HepG2 (cell line): ENCODE results near the gene NID2. TPM values are rescaled to one million over a fixed set of nuclear protein-coding genes. Genes with fewer than 3 reads are reported as not detected.
A peak's percentile ranks its signal among the peaks of the same experiment; 100 is the strongest.

Experiments used
- FOSL2 ChIP-seq: sonication (generic); formaldehyde crosslinking; IDR thresholded peaks from 2 replicates; pipeline ENCODE4 v1.4.0; 2020; ENCODE audit warnings: missing genetic modification reagents
- JUND ChIP-seq: sonication (generic); formaldehyde crosslinking; IDR thresholded peaks from 2 replicates; pipeline ENCODE4 v1.8.0; 2022; ENCODE audit warnings: mild to moderate bottlenecking, missing genetic modification reagents
- MBD4 ChIP-seq: IDR thresholded peaks from 2 replicates; pipeline ENCODE4 v1.6.1; 2012; ENCODE audit warnings: low read length, inconsistent platforms, borderline replicate concordance
- NCOR1 ChIP-seq: fragments of 200-600 bp; sonication (generic); IDR thresholded peaks from 2 replicates; pipeline ENCODE4 v1.7.0; 2017; ENCODE audit warnings: antibody characterized with exemption, low read length, borderline replicate concordance
- SAFB2 ChIP-seq: sonication (generic); formaldehyde crosslinking; IDR thresholded peaks from 2 replicates; pipeline ENCODE4 v1.5.1; 2020; ENCODE audit warnings: missing genetic modification reagents, low read depth, mild to moderate bottlenecking, borderline replicate concordance
- ZNF230 ChIP-seq: sonication (generic); formaldehyde crosslinking; IDR thresholded peaks from 2 replicates; pipeline ENCODE4 v1.4.0; 2020; ENCODE audit warnings: mild to moderate bottlenecking, missing genetic modification reagents
- ZNF235 ChIP-seq: sonication (generic); formaldehyde crosslinking; IDR thresholded peaks from 2 replicates; pipeline ENCODE4 v1.8.1; 2023; ENCODE audit warnings: mild to moderate bottlenecking, missing genetic modification reagents, borderline replicate concordance
- ZNF264 ChIP-seq: sonication (generic); formaldehyde crosslinking; IDR thresholded peaks from 2 replicates; pipeline ENCODE4 v1.4.0; 2020; ENCODE audit warnings: missing genetic modification reagents
- ZNF367 ChIP-seq: sonication (generic); formaldehyde crosslinking; IDR thresholded peaks from 2 replicates; pipeline ENCODE4 v1.4.0; 2020; ENCODE audit warnings: missing genetic modification reagents, borderline replicate concordance
- ZNF510 ChIP-seq: sonication (generic); formaldehyde crosslinking; IDR thresholded peaks from 2 replicates; pipeline ENCODE4 v1.4.0; 2020; ENCODE audit warnings: low read depth, mild to moderate bottlenecking, missing genetic modification reagents
- ZNF674 ChIP-seq: sonication (generic); formaldehyde crosslinking; IDR thresholded peaks from 2 replicates; pipeline ENCODE4 v1.5.0; 2020; ENCODE audit warnings: low read depth, mild to moderate bottlenecking, missing genetic modification reagents
- polyA plus RNA-seq, 8 experiments: library from polyadenylated mRNA; depleted of rRNA in 3 of 8; stranded (reverse) in 7 of 8; unstranded in 1 of 8; fragments of >200 nt; fragmentation: Illumina TruSeq in 4 of 8; extraction: Trizol in 4 of 8; gene quantifications; 2 replicates each; pipeline versions ENCODE4 v1.2.1 to v1.2.3, GENCODE V29; 2011 to 2016; ENCODE audit warnings: low read depth in 4 of 8, missing spikeins in 1 of 8, mixed read lengths in 1 of 8; ENCODE audit not compliant: insufficient read depth in 1 of 8
- total RNA-seq, 5 experiments: library from RNA; depleted of rRNA; stranded (reverse); fragments of >200 nt; fragmentation: Illumina TruSeq; extraction: Trizol; gene quantifications; 2 replicates each; pipeline ENCODE4 v1.2.3, GENCODE V29; 2016; ENCODE audit warnings: low read depth in 1 of 5
- TF ChIP-seq, protein P1 (sequence below), 2 experiments: fragments of 450-650 bp in 1 of 2; sonication (generic) in 1 of 2; formaldehyde crosslinking in 1 of 2; IDR thresholded peaks; 2 replicates each; pipeline versions ENCODE4 v1.6.1 to v1.8.0; 2016 to 2022; ENCODE audit warnings: antibody characterized with exemption in 1 of 2, mild to moderate bottlenecking in 1 of 2, missing genetic modification reagents in 1 of 2
- TF ChIP-seq, protein P2 (sequence below): sonication (generic); formaldehyde crosslinking; IDR thresholded peaks from 2 replicates; pipeline ENCODE4 v1.5.0; 2020; ENCODE audit warnings: missing genetic modification reagents
- TF ChIP-seq, protein P3 (sequence below): sonication (generic); formaldehyde crosslinking; IDR thresholded peaks from 2 replicates; pipeline ENCODE4 v1.4.0; 2020; ENCODE audit warnings: mild to moderate bottlenecking, missing genetic modification reagents

Gene NID2
- total and polyA plus RNA-seq, 2 of the 13 experiments (the other 11 are each of a cell fraction or from before 2014, with no cell fraction given): 0.11 TPM; not detected in 1

DNA sequence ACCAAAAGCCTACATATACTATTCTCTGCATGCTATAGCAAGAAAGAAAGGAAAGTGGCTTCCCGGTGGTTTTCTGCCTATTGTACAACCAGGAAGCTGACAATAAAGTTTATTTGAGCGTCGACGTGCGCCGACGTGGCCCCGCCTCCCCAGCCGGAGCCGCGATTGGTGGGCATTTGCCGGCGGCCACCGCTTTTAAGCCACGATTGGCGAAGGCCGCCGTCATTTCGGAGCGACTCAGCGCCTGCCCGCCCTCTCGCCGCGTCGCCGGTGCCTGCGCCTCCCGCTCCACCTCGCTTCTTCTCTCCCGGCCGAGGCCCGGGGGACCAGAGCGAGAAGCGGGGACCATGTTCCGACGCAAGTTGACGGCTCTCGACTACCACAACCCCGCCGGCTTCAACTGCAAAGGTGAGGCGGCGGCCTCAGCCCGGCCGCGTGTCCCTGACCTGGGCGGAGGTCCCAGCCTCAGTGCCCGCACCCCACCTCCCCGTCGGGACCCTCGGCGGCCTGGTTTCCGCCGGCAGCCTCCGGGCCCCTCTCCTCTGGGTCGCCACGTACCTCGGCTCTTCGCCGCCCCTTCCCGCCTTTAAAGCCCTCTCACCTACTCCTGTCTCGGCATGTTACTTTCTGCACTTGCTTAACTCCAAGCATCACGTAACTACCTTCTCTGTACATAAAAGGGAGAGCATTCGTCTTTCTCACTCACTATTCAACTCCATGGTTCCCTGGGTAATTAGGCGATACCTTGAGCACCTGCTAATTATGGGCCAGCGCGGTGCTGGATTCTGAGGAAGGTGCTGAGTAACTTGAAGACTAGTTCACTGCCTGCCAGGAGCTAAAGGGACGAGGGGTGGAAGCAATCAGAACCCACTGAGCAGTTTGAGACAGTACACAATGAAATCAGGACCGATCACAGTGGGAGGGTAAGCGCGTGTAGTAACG lies 79.3 kb downstream of the NID2 start, which contains the start of gene RTRAF (continued):
- TF ChIP-seq, protein P1, sequence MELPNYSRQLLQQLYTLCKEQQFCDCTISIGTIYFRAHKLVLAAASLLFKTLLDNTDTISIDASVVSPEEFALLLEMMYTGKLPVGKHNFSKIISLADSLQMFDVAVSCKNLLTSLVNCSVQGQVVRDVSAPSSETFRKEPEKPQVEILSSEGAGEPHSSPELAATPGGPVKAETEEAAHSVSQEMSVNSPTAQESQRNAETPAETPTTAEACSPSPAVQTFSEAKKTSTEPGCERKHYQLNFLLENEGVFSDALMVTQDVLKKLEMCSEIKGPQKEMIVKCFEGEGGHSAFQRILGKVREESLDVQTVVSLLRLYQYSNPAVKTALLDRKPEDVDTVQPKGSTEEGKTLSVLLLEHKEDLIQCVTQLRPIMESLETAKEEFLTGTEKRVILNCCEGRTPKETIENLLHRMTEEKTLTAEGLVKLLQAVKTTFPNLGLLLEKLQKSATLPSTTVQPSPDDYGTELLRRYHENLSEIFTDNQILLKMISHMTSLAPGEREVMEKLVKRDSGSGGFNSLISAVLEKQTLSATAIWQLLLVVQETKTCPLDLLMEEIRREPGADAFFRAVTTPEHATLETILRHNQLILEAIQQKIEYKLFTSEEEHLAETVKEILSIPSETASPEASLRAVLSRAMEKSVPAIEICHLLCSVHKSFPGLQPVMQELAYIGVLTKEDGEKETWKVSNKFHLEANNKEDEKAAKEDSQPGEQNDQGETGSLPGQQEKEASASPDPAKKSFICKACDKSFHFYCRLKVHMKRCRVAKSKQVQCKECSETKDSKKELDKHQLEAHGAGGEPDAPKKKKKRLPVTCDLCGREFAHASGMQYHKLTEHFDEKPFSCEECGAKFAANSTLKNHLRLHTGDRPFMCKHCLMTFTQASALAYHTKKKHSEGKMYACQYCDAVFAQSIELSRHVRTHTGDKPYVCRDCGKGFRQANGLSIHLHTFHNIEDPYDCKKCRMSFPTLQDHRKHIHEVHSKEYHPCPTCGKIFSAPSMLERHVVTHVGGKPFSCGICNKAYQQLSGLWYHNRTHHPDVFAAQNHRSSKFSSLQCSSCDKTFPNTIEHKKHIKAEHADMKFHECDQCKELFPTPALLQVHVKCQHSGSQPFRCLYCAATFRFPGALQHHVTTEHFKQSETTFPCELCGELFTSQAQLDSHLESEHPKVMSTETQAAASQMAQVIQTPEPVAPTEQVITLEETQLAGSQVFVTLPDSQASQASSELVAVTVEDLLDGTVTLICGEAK (IDR thresholded peaks at IDR 0.05): peak; percentile 99
- TF ChIP-seq, protein P1 (CRISPR knock-in tag; IDR thresholded peaks at IDR 0.05): peak; percentile 100
- TF ChIP-seq ZNF235 (CRISPR knock-in tag) (no peak), ZNF264 (CRISPR knock-in tag) (no peak), ZNF510 (no peak), MBD4 (no peak), ZNF230 (CRISPR knock-in tag) (no peak; the same call in 1 of the 2 replicates), NCOR1 (no peak), ZNF674 (no peak), FOSL2 (CRISPR knock-in tag) (peak; percentile 52; the same call in 1 of the 2 replicates), ZNF367 (CRISPR knock-in tag) (no peak), JUND (CRISPR knock-in tag) (no peak), SAFB2 (CRISPR knock-in tag) (0 out of 2 replicates have a peak, but pooled peaks have one; percentile 37)
- TF ChIP-seq, protein P2, sequence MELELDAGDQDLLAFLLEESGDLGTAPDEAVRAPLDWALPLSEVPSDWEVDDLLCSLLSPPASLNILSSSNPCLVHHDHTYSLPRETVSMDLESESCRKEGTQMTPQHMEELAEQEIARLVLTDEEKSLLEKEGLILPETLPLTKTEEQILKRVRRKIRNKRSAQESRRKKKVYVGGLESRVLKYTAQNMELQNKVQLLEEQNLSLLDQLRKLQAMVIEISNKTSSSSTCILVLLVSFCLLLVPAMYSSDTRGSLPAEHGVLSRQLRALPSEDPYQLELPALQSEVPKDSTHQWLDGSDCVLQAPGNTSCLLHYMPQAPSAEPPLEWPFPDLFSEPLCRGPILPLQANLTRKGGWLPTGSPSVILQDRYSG (CRISPR knock-in tag): no peak
- TF ChIP-seq, protein P3, sequence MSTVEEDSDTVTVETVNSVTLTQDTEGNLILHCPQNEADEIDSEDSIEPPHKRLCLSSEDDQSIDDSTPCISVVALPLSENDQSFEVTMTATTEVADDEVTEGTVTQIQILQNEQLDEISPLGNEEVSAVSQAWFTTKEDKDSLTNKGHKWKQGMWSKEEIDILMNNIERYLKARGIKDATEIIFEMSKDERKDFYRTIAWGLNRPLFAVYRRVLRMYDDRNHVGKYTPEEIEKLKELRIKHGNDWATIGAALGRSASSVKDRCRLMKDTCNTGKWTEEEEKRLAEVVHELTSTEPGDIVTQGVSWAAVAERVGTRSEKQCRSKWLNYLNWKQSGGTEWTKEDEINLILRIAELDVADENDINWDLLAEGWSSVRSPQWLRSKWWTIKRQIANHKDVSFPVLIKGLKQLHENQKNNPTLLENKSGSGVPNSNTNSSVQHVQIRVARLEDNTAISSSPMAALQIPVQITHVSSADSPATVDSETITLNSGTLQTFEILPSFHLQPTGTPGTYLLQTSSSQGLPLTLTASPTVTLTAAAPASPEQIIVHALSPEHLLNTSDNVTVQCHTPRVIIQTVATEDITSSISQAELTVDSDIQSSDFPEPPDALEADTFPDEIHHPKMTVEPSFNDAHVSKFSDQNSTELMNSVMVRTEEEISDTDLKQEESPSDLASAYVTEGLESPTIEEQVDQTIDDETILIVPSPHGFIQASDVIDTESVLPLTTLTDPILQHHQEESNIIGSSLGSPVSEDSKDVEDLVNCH: no peak
